GM19240 (cell line): Measurements from ENCODE around the gene LRRC58.
"Not testable (repeated sequence)": the region's sequence is repeated elsewhere in the genome, so short reads cannot be mapped to it uniquely, and the experiment has no call there.

Experiments used
- DNase-seq: peaks from one replicate; pipeline ENCODE4 v3.0.0; 2011; ENCODE audit warnings: low spot score; ENCODE audit not compliant: insufficient read length

LRRC58 gene

GRCh38 chr3:120341658-120342346 lies 7.4 kb downstream of the LRRC58 start:
- no peak for DNase-seq

- no peak for DNase-seq
Measured at GRCh38 chr3:120339362-120339761, 9.8 kb downstream of the LRRC58 start.

- DNase-seq, result no peak
Measured at GRCh38 chr3:120338517-120338916, 10.6 kb downstream of the LRRC58 start.

GRCh38 chr3:120332646-120333045 lies 16.5 kb downstream of the LRRC58 start:
- DNase-seq, result no peak

- no peak for DNase-seq
Measured at GRCh38 chr3:120331076-120331475, 18.1 kb downstream of the LRRC58 start.

GRCh38 chr3:120326784-120327183 lies 22.4 kb downstream of the LRRC58 start:
- DNase-seq, result no peak

- DNase-seq, result no peak
Measured at GRCh38 chr3:120324190-120324589, 25.0 kb downstream of the LRRC58 start.

GRCh38 chr3:120323761-120324160 lies 25.4 kb downstream of the LRRC58 start:
- DNase-seq, result not testable (repeated sequence)

- no peak for DNase-seq
Measured at GRCh38 chr3:120311863-120312794, 37.0 kb downstream of the LRRC58 start.

GRCh38 chr3:120306519-120307455 lies 42.4 kb downstream of the LRRC58 start:
- DNase-seq, result no peak

- no peak for DNase-seq
Measured at GRCh38 chr3:120304616-120305015, 44.5 kb downstream of the LRRC58 start.

GRCh38 chr3:120302361-120302760 lies 46.8 kb downstream of the LRRC58 start:
- DNase-seq, result no peak

GRCh38 chr3:120300971-120301370 lies 48.2 kb downstream of the LRRC58 start:
- no peak for DNase-seq

GRCh38 chr3:120299403-120299802 lies 49.8 kb downstream of the LRRC58 start:
- no peak for DNase-seq

- DNase-seq, result no peak
Measured at GRCh38 chr3:120298996-120299395, 50.2 kb downstream of the LRRC58 start.

GRCh38 chr3:120291552-120291951 lies 57.6 kb downstream of the LRRC58 start:
- DNase-seq, result not testable (repeated sequence)

GRCh38 chr3:120289636-120290035 lies 59.5 kb downstream of the LRRC58 start:
- DNase-seq, result no peak

- DNase-seq, result no peak
Measured at GRCh38 chr3:120286465-120286864, 62.7 kb downstream of the LRRC58 start.

GRCh38 chr3:120285508-120285841 lies 63.7 kb downstream of the LRRC58 start:
- DNase-seq, result no peak

GRCh38 chr3:120284747-120285507 lies 64.2 kb downstream of the LRRC58 start, which contains the start of gene GPR156:
TSS of gene GPR156 (minus strand) at chr3:120285222. CDS start at chr3:120244098, 41,124 bp downstream.
- no peak for DNase-seq

GRCh38 chr3:120281261-120281660 lies 67.9 kb downstream of the LRRC58 start:
- no peak for DNase-seq
